ENCODE measurements around the gene CDKAL1. TPM values are rescaled to one million over a fixed set of nuclear protein-coding genes. Genes with fewer than 3 reads are reported as not detected.

The CDKAL1 gene
- total RNA-seq, 1 donor from 2014 or later, result 11.3 TPM

DNA sequence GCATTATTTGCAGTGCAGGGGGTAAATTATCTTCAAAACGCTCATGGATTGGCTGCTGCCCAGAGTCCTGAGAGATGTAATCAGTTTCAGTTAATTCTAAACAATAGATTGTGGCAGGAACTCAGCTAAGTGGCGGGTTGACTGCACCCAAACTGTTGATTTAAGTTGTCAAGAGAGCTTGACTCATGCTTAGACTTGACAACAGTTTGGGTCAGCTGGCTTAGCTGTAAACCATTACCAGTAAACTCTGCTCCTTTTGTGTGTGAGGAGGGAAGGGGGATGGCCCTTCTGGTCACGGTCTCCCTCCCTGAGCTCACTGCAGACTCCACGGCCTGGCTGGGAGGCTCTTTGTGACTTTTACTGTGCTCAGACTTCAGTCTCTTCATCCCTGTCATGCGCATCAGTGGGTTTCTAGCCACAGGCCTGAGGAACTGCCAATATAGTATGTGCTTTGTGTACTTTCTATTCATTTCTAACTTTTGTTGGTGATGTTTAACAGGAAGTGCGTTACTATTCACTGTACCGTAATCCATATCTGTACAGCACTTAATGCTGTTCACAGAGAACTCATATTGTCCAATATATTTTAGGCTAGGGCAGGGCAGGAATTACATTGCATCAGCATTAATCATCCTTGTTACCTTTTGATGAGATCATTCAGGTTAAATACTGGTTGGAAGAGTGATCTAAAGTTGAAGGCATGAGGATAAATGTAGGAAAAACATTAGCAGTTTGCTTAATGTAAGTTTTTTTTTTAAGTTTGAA, 488.3 kb downstream of the CDKAL1 start:
- peaks cover 16% of the 10 kb centered on the region for H3K4me1 ChIP-seq
- intact Hi-C loops (cut with DNase I), result no loop called here
- no peak overlapping the region for H3K4me3 ChIP-seq
- H3K27ac ChIP-seq, result peak overlapping the region; percentile 48
- H3K36me3 ChIP-seq, result no peaks in the 10 kb centered on the region
- no peak for DNase-seq (ENCODE audit: extremely low spot score in 2 of 2)
- no peaks in the 10 kb centered on the region for H3K9me3 ChIP-seq
- no peaks in the 10 kb centered on the region for H3K27me3 ChIP-seq
- no peak for TF ChIP-seq POLR2AphosphoS5 (IDR thresholded peaks at IDR 0.05; ENCODE audit: insufficient read depth in 1 of 2, low read depth in 1 of 2)
- TF ChIP-seq, protein P1, sequence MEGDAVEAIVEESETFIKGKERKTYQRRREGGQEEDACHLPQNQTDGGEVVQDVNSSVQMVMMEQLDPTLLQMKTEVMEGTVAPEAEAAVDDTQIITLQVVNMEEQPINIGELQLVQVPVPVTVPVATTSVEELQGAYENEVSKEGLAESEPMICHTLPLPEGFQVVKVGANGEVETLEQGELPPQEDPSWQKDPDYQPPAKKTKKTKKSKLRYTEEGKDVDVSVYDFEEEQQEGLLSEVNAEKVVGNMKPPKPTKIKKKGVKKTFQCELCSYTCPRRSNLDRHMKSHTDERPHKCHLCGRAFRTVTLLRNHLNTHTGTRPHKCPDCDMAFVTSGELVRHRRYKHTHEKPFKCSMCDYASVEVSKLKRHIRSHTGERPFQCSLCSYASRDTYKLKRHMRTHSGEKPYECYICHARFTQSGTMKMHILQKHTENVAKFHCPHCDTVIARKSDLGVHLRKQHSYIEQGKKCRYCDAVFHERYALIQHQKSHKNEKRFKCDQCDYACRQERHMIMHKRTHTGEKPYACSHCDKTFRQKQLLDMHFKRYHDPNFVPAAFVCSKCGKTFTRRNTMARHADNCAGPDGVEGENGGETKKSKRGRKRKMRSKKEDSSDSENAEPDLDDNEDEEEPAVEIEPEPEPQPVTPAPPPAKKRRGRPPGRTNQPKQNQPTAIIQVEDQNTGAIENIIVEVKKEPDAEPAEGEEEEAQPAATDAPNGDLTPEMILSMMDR (IDR thresholded peaks at IDR 0.05), result no peak
- TF ChIP-seq POLR2A (IDR thresholded peaks at IDR 0.05), result no peak

DNA sequence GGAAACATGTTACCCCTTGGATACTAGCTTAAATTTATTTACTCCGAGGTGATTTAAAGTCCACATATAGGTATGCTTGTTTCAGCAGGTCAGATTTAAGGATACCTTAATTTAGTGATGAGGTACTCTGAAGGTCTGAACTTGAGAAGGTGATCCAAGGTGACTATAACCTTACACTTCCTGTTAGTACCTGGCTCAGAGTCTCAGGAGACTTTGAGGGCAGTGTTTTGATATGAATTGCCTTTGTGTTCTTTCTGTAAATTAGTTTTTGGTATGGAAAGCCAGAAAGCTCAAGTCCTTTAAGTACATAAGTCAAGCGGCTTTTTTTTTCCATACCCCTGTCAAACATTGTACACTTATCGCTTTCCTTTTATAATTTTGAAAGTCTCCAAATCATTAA, 489.0 kb downstream of the CDKAL1 start:
- intact Hi-C loops (cut with DNase I), result no loop called here
- Histone ChIP-seq H3K4me3 (no peak overlapping the region), H3K27me3 (no peaks in the 10 kb centered on the region), H3K27ac (no peak overlapping the region), H3K4me1 (peaks cover 16% of the 10 kb centered on the region), H3K36me3 (no peaks in the 10 kb centered on the region), H3K9me3 (no peaks in the 10 kb centered on the region)
- TF ChIP-seq, protein P1 (IDR thresholded peaks at IDR 0.05), result no peak
- TF ChIP-seq POLR2A (IDR thresholded peaks at IDR 0.05), result no peak
- no peak for TF ChIP-seq POLR2AphosphoS5 (IDR thresholded peaks at IDR 0.05; ENCODE audit: insufficient read depth in 1 of 2, low read depth in 1 of 2)
- DNase-seq (ENCODE audit: extremely low spot score in 2 of 2), result no peak

DNA sequence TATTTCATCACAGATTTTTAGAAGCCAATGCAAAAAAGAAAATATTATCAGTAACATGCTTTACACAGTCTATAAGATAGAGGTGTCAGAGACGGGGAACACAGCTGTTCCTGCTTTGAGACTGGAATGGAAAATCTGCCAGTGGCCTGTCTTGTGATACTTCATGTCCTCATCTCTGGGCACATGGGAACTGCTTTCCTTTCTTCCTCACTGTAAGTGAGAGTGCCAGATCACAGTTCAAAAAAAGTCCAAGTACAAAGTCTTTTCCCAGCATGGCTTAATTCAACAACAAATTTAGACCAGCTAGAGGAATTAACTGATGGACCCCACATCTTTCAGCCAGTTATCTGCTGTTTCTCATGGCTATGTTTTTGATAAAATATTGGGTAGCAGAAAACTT, 490.4 kb downstream of the CDKAL1 start:
- intact Hi-C loops (cut with DNase I), result no loop called here
- Histone ChIP-seq H3K27ac (no peak overlapping the region), H3K36me3 (no peaks in the 10 kb centered on the region), H3K9me3 (no peaks in the 10 kb centered on the region), H3K4me1 (peaks cover 16% of the 10 kb centered on the region), H3K4me3 (no peak overlapping the region), H3K27me3 (no peaks in the 10 kb centered on the region)
- TF ChIP-seq, protein P1 (IDR thresholded peaks at IDR 0.05), result no peak
- TF ChIP-seq POLR2A (IDR thresholded peaks at IDR 0.05) (no peak), POLR2AphosphoS5 (IDR thresholded peaks at IDR 0.05; ENCODE audit: insufficient read depth in 1 of 2, low read depth in 1 of 2) (no peak)
- no peak for DNase-seq (ENCODE audit: extremely low spot score in 2 of 2)

GRCh38 chr6:21026576-21027273, 492.5 kb downstream of the CDKAL1 start:
- Histone ChIP-seq H3K27ac (no peak overlapping the region), H3K4me3 (no peak overlapping the region), H3K9me3 (no peaks in the 10 kb centered on the region), H3K36me3 (no peaks in the 10 kb centered on the region), H3K27me3 (no peaks in the 10 kb centered on the region), H3K4me1 (peaks cover 16% of the 10 kb centered on the region)
- TF ChIP-seq POLR2AphosphoS5 (IDR thresholded peaks at IDR 0.05; ENCODE audit: insufficient read depth in 1 of 2, low read depth in 1 of 2) (no peak), POLR2A (IDR thresholded peaks at IDR 0.05) (no peak)
- TF ChIP-seq, protein P1 (IDR thresholded peaks at IDR 0.05), result no peak
- intact Hi-C loops (cut with DNase I), result no loop called here
- DNase-seq (ENCODE audit: extremely low spot score in 2 of 2), result no peak

- H3K27me3 ChIP-seq, result no peaks in the 10 kb centered on the region
- H3K9me3 ChIP-seq, result no peaks in the 10 kb centered on the region
- intact Hi-C loops (cut with DNase I), result no loop called here
- no peak overlapping the region for H3K4me3 ChIP-seq
- peaks cover 16% of the 10 kb centered on the region for H3K4me1 ChIP-seq
- no peak overlapping the region for H3K27ac ChIP-seq
- no peak for DNase-seq (ENCODE audit: extremely low spot score in 2 of 2)
- no peak for TF ChIP-seq POLR2A (IDR thresholded peaks at IDR 0.05)
- no peak for TF ChIP-seq POLR2AphosphoS5 (IDR thresholded peaks at IDR 0.05; ENCODE audit: insufficient read depth in 1 of 2, low read depth in 1 of 2)
- TF ChIP-seq, protein P1 (IDR thresholded peaks at IDR 0.05), result no peak
- H3K36me3 ChIP-seq, result no peaks in the 10 kb centered on the region
These were observed 493.2 kb downstream of the CDKAL1 start for GRCh38 chr6:21027507-21027906.

Measured in vagina (tissue), 2 donors.